ENCODE results near the gene SUPT3H. TPM values are rescaled to one million over a fixed set of nuclear protein-coding genes. Genes with fewer than 3 reads are reported as not detected.

Gene SUPT3H
- 1 to 10 TPM; 8.2 to 8.4 TPM for total RNA-seq

GRCh38 chr6:45377554-45378333 lies at the start of gene SUPT3H:
Gene SUPT3H (minus strand): TSS chr6:45377934.

DNA sequence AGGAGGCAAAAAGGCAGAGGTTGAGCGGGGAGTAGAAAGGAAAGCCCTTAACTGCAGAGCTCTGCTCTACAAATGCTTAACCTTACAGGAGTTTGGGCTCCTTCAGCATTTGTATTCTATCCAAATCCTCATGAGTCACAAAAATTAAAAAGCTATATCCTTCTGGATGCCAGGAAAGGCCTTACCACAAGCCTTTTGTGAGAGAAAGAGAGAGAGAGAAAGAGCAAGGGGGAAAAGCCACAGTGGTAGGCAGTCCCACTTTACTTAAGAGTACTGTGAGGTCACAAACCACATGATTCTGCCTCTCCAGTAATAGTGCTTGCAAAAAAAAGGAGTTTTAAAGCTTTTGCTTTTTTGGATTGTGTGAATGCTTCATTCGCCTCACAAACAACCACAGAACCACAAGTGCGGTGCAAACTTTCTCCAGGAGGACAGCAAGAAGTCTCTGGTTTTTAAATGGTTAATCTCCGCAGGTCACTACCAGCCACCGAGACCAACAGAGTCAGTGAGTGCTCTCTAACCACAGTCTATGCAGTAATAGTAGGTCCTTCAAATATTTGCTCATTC lies 49.7 kb downstream of the SUPT3H start, which contains the start of gene RUNX2:
Gene RUNX2, plus strand, starts transcription at position 375 of the 567 bp plus-strand sequence. CDS start 397 bp downstream, outside the sequence.

Small RNA genes lying within 50 kb of the gene (microRNA-seq; reads per million reads assigned to microRNA genes)
- not detected for gene MIR586 (ENCODE audit: borderline microRNAs expressed, borderline replicate concordance)

Other genes with a start within 250 kb of the SUPT3H start
- 1 to 10 TPM; 3.3 to 3.8 TPM for gene RUNX2, start 49.6 kb downstream of the SUPT3H start, total RNA-seq

All from activated naive CD4-positive, alpha-beta T cell treated with anti-CD3 and anti-CD28 coated beads, Interleukin-2, amount 10 ng/mL, durations not matched to agents 5 hours and 36 hours (primary cell).